ENCODE measurements around the gene SCN5A. TPM values are rescaled to one million over a fixed set of nuclear protein-coding genes. Genes with fewer than 3 reads are reported as not detected.

The SCN5A gene
- total and polyA plus RNA-seq, 2 experiments from 2014 or later, result 10.2 to 10.6 TPM

GRCh38 chr3:38555149-38555840 is 94.2 kb downstream of the SCN5A start:
- no peak overlapping the region for H3K4me3 Mint-ChIP-seq
- no peaks in the 10 kb centered on the region for H4K20me1 ChIP-seq (replicated peaks; ENCODE audit: insufficient read depth)
- no peak overlapping the region for H3K27ac Mint-ChIP-seq
- H3K4me2 ChIP-seq, result no peak overlapping the region
- H3K36me3 ChIP-seq (ENCODE audit: insufficient read depth), result no peaks in the 10 kb centered on the region
- TF ChIP-seq STAT1 (IDR thresholded peaks at IDR 0.05; ENCODE audit: unreplicated experiment) (no peak), REST (IDR thresholded peaks at IDR 0.05; ENCODE audit: unreplicated experiment) (no peak), ETS1 (IDR thresholded peaks at IDR 0.05) (no peak)
- H3K27me3 ChIP-seq (ENCODE audit: insufficient read depth), result no peaks in the 10 kb centered on the region
- 0 out of 2 replicates have a peak, but pooled peaks cover 12% of the 10 kb centered on the region for H3K9me2 ChIP-seq (ENCODE audit: insufficient read depth)
- H3K4me1 ChIP-seq (ENCODE audit: insufficient read depth), result no peaks in the 10 kb centered on the region
- H3K36me3 Mint-ChIP-seq (ENCODE audit: low read depth), result peaks cover 54% of the 10 kb centered on the region
- DNase-seq (ENCODE audit: low spot score) (no peak), ATAC-seq (no peak)
- H3K9me3 Mint-ChIP-seq, result peaks cover 6% of the 10 kb centered on the region; the same call in 2 of the 3 replicates
- no peaks in the 10 kb centered on the region for H3K27me3 Mint-ChIP-seq (ENCODE audit: insufficient read depth, low read depth, poor library complexity)
- H3K4me3 ChIP-seq, result no peak overlapping the region
- H3F3A ChIP-seq (replicated peaks; ENCODE audit: low read depth), result no peaks in the 10 kb centered on the region
- no peaks in the 10 kb centered on the region for H3K4me1 Mint-ChIP-seq
- H2AFZ ChIP-seq, result no peak overlapping the region
- no peak overlapping the region for H3K27ac ChIP-seq (ENCODE audit: low read depth)
- no peaks in the 10 kb centered on the region for H3K79me2 ChIP-seq (replicated peaks; ENCODE audit: insufficient read depth)

GRCh38 chr3:38554127-38554827 is 95.2 kb downstream of the SCN5A start:
- H3K4me3 Mint-ChIP-seq, result no peak overlapping the region
- ATAC-seq (no peak), DNase-seq (ENCODE audit: low spot score) (no peak)
- no peak for TF ChIP-seq ETS1 (IDR thresholded peaks at IDR 0.05)
- TF ChIP-seq ZNF331 (CRISPR knock-in tag; IDR thresholded peaks at IDR 0.05; ENCODE audit: low read depth), result no peak
- no peak for TF ChIP-seq REST (IDR thresholded peaks at IDR 0.05; ENCODE audit: unreplicated experiment)
- TF ChIP-seq JUNB (IDR thresholded peaks at IDR 0.05; ENCODE audit: unreplicated experiment), result no peak
- TF ChIP-seq CREB1 (CRISPR knock-in tag; IDR thresholded peaks at IDR 0.05; ENCODE audit: low read depth), result no peak

More at GRCh38 chr3:38554127-38554827, 95.2 kb downstream of the SCN5A start:
- H3K27ac Mint-ChIP-seq, result no peak overlapping the region
- Histone ChIP-seq H3K27ac (ENCODE audit: low read depth) (no peak overlapping the region), H3F3A (replicated peaks; ENCODE audit: low read depth) (no peaks in the 10 kb centered on the region), H3K4me2 (no peak overlapping the region), H4K20me1 (replicated peaks; ENCODE audit: insufficient read depth) (no peaks in the 10 kb centered on the region), H3K4me1 (ENCODE audit: insufficient read depth) (no peaks in the 10 kb centered on the region), H3K9me2 (ENCODE audit: insufficient read depth) (0 out of 2 replicates have a peak, but pooled peaks cover 5% of the 10 kb centered on the region), H2AFZ (no peak overlapping the region), H3K36me3 (ENCODE audit: insufficient read depth) (no peaks in the 10 kb centered on the region), H3K27me3 (ENCODE audit: insufficient read depth) (no peaks in the 10 kb centered on the region), H3K79me2 (replicated peaks; ENCODE audit: insufficient read depth) (no peaks in the 10 kb centered on the region), H3K4me3 (no peak overlapping the region)
- peaks cover 50% of the 10 kb centered on the region for H3K36me3 Mint-ChIP-seq (ENCODE audit: low read depth)
- peaks cover 6% of the 10 kb centered on the region; the same call in 2 of the 3 replicates for H3K9me3 Mint-ChIP-seq
- no peaks in the 10 kb centered on the region for H3K27me3 Mint-ChIP-seq (ENCODE audit: insufficient read depth, low read depth, poor library complexity)
- no peaks in the 10 kb centered on the region for H3K4me1 Mint-ChIP-seq
